Left ventricle myocardium superior (tissue), 1 donor: ENCODE results near the gene CD47. TPM values are rescaled to one million over a fixed set of nuclear protein-coding genes. Genes with fewer than 3 reads are reported as not detected.
A peak's percentile ranks its signal among the peaks of the same experiment; 100 is the strongest.

Experiments
- ATAC-seq: fragments of 200-7000 bp; cut with Tn5 transposase; one replicate; pipeline ENCODE4 v1.9.1; 2020; ENCODE audit warnings: mild to moderate bottlenecking, moderate library complexity
- DNase-seq: peaks from one replicate; pipeline ENCODE4 v3.0.0-alpha.2; 2020
- intact Hi-C: fragments of 100-400 bp; cut with micrococcal nuclease; formaldehyde crosslinking; loops from one replicate; pipeline ENCODE4 v1.11.0; 2022
- total RNA-seq: library from RNA; stranded (reverse); fragmentation: NEBNext Ultra II Directional; extraction: Animal tissue kit (Norgen Biotek cat#: 25700); gene quantifications from one replicate; pipeline ENCODE4 v1.2.1, GENCODE V29; 2021
- donor health status: DM: no; HTN: yes; CAD: no; lungs with severe emphysema.

CD47 gene
- total RNA-seq, 1 donor from 2014 or later, result 37.7 TPM

GRCh38 chr3:108025177-108025576, 65.7 kb downstream of the CD47 start:
- no peak for DNase-seq
- intact Hi-C loops, result no loop called here
- ATAC-seq, result no peak

GRCh38 chr3:108024146-108024850, 66.5 kb downstream of the CD47 start:
- intact Hi-C loops, result no loop called here
- DNase-seq (no peak), ATAC-seq (no peak)

GRCh38 chr3:108022256-108023150, 68.3 kb downstream of the CD47 start:
- peak; percentile 48 for DNase-seq
- intact Hi-C loops, result no loop called here
- peak; percentile 53 for ATAC-seq

GRCh38 chr3:108021533-108021932, 69.3 kb downstream of the CD47 start:
- no peak for ATAC-seq
- intact Hi-C loops, result no loop called here
- DNase-seq, result no peak

- no peak for DNase-seq
- intact Hi-C loops, result no loop called here
- no peak for ATAC-seq
Measured at GRCh38 chr3:108021131-108021530, 69.7 kb downstream of the CD47 start.

- DNase-seq, result no peak
- intact Hi-C loops, result no loop called here
- ATAC-seq, result no peak
Measured at GRCh38 chr3:108018552-108018951, 72.3 kb downstream of the CD47 start.

GRCh38 chr3:108017587-108017986, 73.2 kb downstream of the CD47 start:
- intact Hi-C loops, result no loop called here
- ATAC-seq (no peak), DNase-seq (no peak)

- DNase-seq, result no peak
- no peak for ATAC-seq
- intact Hi-C loops, result no loop called here
Measured at GRCh38 chr3:108014943-108015342, 75.9 kb downstream of the CD47 start.

- intact Hi-C loops, result no loop called here
- DNase-seq (no peak), ATAC-seq (no peak)
Measured at GRCh38 chr3:108013141-108014055, 77.4 kb downstream of the CD47 start.

- DNase-seq (no peak), ATAC-seq (no peak)
- intact Hi-C loops, result no loop called here
Measured at GRCh38 chr3:108012304-108012703, 78.5 kb downstream of the CD47 start.

- ATAC-seq (no peak), DNase-seq (no peak)
- intact Hi-C loops, result no loop called here
Measured at GRCh38 chr3:108011616-108012015, 79.2 kb downstream of the CD47 start.

GRCh38 chr3:108008931-108009639, 81.7 kb downstream of the CD47 start:
- no peak for ATAC-seq
- intact Hi-C loops, result no loop called here
- DNase-seq, result no peak

- ATAC-seq (no peak), DNase-seq (no peak)
- intact Hi-C loops, result no loop called here
Measured at GRCh38 chr3:108008106-108008505, 82.7 kb downstream of the CD47 start.

GRCh38 chr3:108006881-108007331, 83.9 kb downstream of the CD47 start:
- ATAC-seq (peak; percentile 7), DNase-seq (no peak)
- intact Hi-C loops, result no loop called here

GRCh38 chr3:108006077-108006771, 84.6 kb downstream of the CD47 start:
- intact Hi-C loops, result no loop called here
- DNase-seq, result peak; percentile 56

GRCh38 chr3:108004647-108005046, 86.2 kb downstream of the CD47 start:
- DNase-seq, result no peak
- no peak for ATAC-seq
- intact Hi-C loops, result no loop called here

More at GRCh38 chr3:108006077-108006771, 84.6 kb downstream of the CD47 start:
- ATAC-seq, result peak; percentile 93

- intact Hi-C loops, result no loop called here
- no peak for DNase-seq
- no peak for ATAC-seq
Measured at GRCh38 chr3:108001457-108001856, 89.4 kb downstream of the CD47 start.

GRCh38 chr3:107999215-107999775, 91.5 kb downstream of the CD47 start:
- intact Hi-C loops, result no loop called here
- ATAC-seq (no peak), DNase-seq (no peak)
